D341Med (cell line): ENCODE measurements around the gene MYZAP.

Experiments
- DNase-seq: peaks from one replicate; pipeline ENCODE4 v3.0.0; 2012; ENCODE audit warnings: low spot score

Gene MYZAP

GRCh38 chr15:57563416-57563815 is 28.3 kb upstream of the MYZAP start:
- DNase-seq, result no peak

- no peak for DNase-seq
These were observed 26.4 kb upstream of the MYZAP start for GRCh38 chr15:57565311-57565710.

GRCh38 chr15:57566834-57567233 is 24.9 kb upstream of the MYZAP start:
- no peak for DNase-seq

- DNase-seq, result no peak
These were observed 23.8 kb upstream of the MYZAP start for GRCh38 chr15:57567891-57568290.

GRCh38 chr15:57568299-57568698 is 23.4 kb upstream of the MYZAP start:
- no peak for DNase-seq

- DNase-seq, result no peak
These were observed 21.4 kb upstream of the MYZAP start for GRCh38 chr15:57570340-57570739.

- DNase-seq, result no peak
These were observed 20.7 kb upstream of the MYZAP start for GRCh38 chr15:57570994-57571393.

GRCh38 chr15:57571725-57572124 is 20.0 kb upstream of the MYZAP start:
- no peak for DNase-seq

GRCh38 chr15:57572468-57572867 is 19.2 kb upstream of the MYZAP start:
- DNase-seq, result no peak

GRCh38 chr15:57573151-57573550 is 18.6 kb upstream of the MYZAP start:
- DNase-seq, result no peak

GRCh38 chr15:57575363-57575762 is 16.3 kb upstream of the MYZAP start:
- DNase-seq, result no peak

GRCh38 chr15:57578288-57578900 is 13.3 kb upstream of the MYZAP start:
- DNase-seq, result no peak

- DNase-seq, result no peak
These were observed 11.3 kb upstream of the MYZAP start for GRCh38 chr15:57580428-57580827.

GRCh38 chr15:57580866-57581265 is 10.8 kb upstream of the MYZAP start:
- no peak for DNase-seq

GRCh38 chr15:57582090-57582489 is 9.6 kb upstream of the MYZAP start:
- DNase-seq, result no peak

- DNase-seq, result no peak
These were observed 8.4 kb upstream of the MYZAP start for GRCh38 chr15:57583282-57583681.

GRCh38 chr15:57583720-57584119 is 8.0 kb upstream of the MYZAP start:
- DNase-seq, result no peak

- DNase-seq, result no peak
These were observed 4.9 kb upstream of the MYZAP start for GRCh38 chr15:57586661-57587424.

- no peak for DNase-seq
These were observed 2.4 kb upstream of the MYZAP start for GRCh38 chr15:57589281-57589680.

- DNase-seq, result no peak
These were observed 1.9 kb upstream of the MYZAP start for GRCh38 chr15:57589754-57590153.

GRCh38 chr15:57591237-57591821 is 375 bp upstream of the MYZAP start:
- DNase-seq, result no peak

- no peak for DNase-seq
These were observed 722 bp downstream of the MYZAP start for GRCh38 chr15:57592426-57592825.

- DNase-seq, result no peak
These were observed 1.2 kb downstream of the MYZAP start for GRCh38 chr15:57592836-57593420.
